Tibial nerve (tissue), 3 donors: ENCODE measurements around the gene RELL2.

Experiments used
- POLR2A ChIP-seq, 2 donors: fragments of 450-650 bp; IDR thresholded peaks; one replicate each; pipeline ENCODE4 v1.6.1; 2017; ENCODE audit warnings: antibody characterized with exemption in 2 of 2, mild to moderate bottlenecking in 2 of 2, moderate library complexity in 2 of 2
- TF ChIP-seq, protein P1 (sequence below), 5 experiments: fragments of 200-600 bp in 3 of 5; fragments of 450-650 bp in 2 of 5; sonication (generic) in 3 of 5; IDR thresholded peaks; one replicate each; pipeline ENCODE4 v1.5.1; 2016 to 2019; ENCODE audit warnings: antibody characterized with exemption in 5 of 5, mild to moderate bottlenecking in 3 of 5, moderate library complexity in 2 of 5

DNA sequence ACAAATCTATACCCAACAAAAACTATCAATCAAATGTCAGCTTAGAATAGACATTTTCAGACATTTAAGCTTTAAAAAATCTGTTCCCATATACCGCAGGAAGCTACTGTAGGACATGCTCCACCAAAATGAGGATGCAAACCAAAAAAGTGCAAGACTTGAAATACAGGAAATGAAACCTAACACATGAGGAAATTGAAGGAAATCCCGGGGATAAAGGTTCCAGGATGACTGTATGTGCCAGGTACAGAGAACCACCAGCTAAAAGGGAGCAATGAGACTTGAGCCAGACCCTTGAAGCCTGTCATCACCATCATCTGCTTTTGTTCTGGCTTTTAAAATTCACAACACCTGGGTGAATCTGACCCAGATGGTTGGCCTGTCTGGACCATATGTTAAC lies 39.4 kb upstream of the RELL2 start:
- no peak for TF ChIP-seq POLR2A (IDR thresholded peaks at IDR 0.05)
- TF ChIP-seq, protein P1, sequence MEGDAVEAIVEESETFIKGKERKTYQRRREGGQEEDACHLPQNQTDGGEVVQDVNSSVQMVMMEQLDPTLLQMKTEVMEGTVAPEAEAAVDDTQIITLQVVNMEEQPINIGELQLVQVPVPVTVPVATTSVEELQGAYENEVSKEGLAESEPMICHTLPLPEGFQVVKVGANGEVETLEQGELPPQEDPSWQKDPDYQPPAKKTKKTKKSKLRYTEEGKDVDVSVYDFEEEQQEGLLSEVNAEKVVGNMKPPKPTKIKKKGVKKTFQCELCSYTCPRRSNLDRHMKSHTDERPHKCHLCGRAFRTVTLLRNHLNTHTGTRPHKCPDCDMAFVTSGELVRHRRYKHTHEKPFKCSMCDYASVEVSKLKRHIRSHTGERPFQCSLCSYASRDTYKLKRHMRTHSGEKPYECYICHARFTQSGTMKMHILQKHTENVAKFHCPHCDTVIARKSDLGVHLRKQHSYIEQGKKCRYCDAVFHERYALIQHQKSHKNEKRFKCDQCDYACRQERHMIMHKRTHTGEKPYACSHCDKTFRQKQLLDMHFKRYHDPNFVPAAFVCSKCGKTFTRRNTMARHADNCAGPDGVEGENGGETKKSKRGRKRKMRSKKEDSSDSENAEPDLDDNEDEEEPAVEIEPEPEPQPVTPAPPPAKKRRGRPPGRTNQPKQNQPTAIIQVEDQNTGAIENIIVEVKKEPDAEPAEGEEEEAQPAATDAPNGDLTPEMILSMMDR (IDR thresholded peaks at IDR 0.05) = no peak
